Activated T-cell treated with anti-CD3 and anti-CD28 coated beads, Interleukin-2, amount 50 U/mL, for 72 hours (primary cell): ENCODE measurements around the gene SLC27A1. TPM values are rescaled to one million over a fixed set of nuclear protein-coding genes. Genes with fewer than 3 reads are reported as not detected.
"Not testable (repeated sequence)": the region's sequence is repeated elsewhere in the genome, so short reads cannot be mapped to it uniquely, and the experiment has no call there.

ENCODE experiments used
- ATAC-seq, 2 donors: fragments of 150-1000 bp; cut with Tn5 transposase; replicated peaks in 1 of 2; 2 replicates each; pipeline ENCODE4 v1.10.0; 2021; ENCODE audit warnings: moderate library complexity in 2 of 2, mild to moderate bottlenecking in 1 of 2
- DNase-seq, 2 donors: peaks; one replicate each; pipeline ENCODE4 v3.0.0; 2021 to 2022; ENCODE audit warnings: mixed read lengths in 1 of 2
- H3K27ac Mint-ChIP-seq: one replicate; pipeline ENCODE4 v1.8.0; 2022; ENCODE audit warnings: mild to moderate bottlenecking, moderate library complexity, mixed read lengths
- H3K27me3 Mint-ChIP-seq: one replicate; pipeline ENCODE4 v1.8.0; 2022; ENCODE audit warnings: low read depth, mixed read lengths
- H3K36me3 Mint-ChIP-seq, 2 donors: one replicate each; pipeline ENCODE4 v1.8.0; 2022; ENCODE audit warnings: mixed read lengths in 2 of 2, mild to moderate bottlenecking in 1 of 2; ENCODE audit not compliant: insufficient read depth in 2 of 2
- H3K4me1 Mint-ChIP-seq: one replicate; pipeline ENCODE4 v1.8.0; 2022; ENCODE audit warnings: low read depth, mixed read lengths
- H3K4me3 Mint-ChIP-seq, 2 donors: one replicate each; pipeline ENCODE4 v1.8.0; 2022; ENCODE audit warnings: mild to moderate bottlenecking in 2 of 2, mixed read lengths in 2 of 2, moderate library complexity in 2 of 2
- H3K9me3 Mint-ChIP-seq, 2 donors: one replicate each; pipeline ENCODE4 v1.8.0; 2022; ENCODE audit warnings: mixed read lengths in 2 of 2
- total RNA-seq, 2 donors: library from RNA; stranded (reverse); gene quantifications; one replicate each; pipeline ENCODE4 v1.2.3, GENCODE V29; 2022

SLC27A1 gene
- total RNA-seq, 2 donors from 2014 or later, result 3.5 to 4.4 TPM

DNA sequence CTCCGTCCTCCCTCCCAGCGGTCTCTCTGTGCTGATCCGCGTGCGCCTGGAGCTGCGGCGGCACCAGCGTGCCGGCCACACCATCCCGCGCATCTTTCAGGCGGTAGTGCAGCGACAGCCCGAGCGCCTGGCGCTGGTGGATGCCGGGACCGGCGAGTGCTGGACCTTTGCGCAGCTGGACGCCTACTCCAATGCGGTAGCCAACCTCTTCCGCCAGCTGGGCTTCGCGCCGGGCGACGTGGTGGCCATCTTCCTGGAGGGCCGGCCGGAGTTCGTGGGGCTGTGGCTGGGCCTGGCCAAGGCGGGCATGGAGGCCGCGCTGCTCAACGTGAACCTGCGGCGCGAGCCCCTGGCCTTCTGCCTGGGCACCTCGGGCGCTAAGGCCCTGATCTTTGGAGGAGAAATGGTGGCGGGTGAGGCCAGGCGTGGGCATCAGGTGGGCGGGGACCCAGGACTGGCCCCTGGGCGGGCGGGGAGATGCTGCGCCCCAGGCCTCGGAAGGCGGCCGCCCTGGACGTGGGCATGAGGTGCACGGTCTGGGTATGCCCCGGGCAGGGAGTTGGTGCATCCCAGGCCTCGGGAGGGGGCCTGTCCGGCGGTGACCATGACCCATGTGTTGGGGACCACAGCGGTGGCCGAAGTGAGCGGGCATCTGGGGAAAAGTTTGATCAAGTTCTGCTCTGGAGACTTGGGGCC lies 16.4 kb downstream of the SLC27A1 start:
- no peaks in the 10 kb centered on the region for H3K9me3 Mint-ChIP-seq
- no peaks in the 10 kb centered on the region for H3K27me3 Mint-ChIP-seq
- H3K4me3 Mint-ChIP-seq, result no peak overlapping the region
- ATAC-seq (no peak), DNase-seq (no peak)
- peaks cover 30% of the 10 kb centered on the region for H3K4me1 Mint-ChIP-seq
- no peaks in the 10 kb centered on the region for H3K36me3 Mint-ChIP-seq
- H3K27ac Mint-ChIP-seq, result no peak overlapping the region

DNA sequence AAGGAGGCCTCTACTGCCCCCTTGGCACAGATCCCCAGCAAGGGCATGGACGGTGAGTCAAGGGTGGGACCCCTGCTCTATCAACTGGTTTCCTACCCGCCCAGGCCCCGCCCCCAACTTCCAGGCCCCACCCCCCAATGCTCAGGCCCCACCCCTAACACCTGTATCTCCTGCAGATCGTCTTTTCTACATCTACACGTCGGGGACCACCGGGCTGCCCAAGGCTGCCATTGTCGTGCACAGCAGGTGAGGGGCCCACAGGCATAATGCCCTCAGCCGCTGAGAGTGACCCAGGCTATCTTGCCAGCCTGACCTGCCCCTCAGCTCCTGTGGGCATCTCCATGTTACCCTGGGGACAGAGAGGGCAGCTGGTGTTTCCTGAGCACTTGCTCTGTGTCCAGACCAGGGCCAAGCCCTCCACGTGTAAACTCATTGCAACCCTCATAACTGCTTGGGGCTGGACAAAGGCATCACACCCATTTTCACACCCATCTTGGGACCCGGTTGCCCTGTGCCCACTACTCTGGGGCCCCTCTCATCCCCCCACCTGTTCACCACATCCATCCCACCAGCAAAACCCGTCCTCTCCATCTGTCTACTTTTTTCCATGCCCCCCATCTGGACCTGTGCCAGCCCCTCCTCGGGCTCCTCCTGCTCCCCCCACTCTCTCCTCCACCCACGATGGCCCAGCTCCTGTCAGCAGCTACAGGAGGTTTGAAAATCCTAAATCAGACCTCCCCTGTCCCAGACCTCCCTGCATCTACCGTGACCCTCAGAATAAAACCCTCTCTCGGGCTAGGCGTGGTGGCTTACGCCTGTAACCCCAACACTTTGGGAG lies 17.2 kb downstream of the SLC27A1 start:
- no peak for DNase-seq
- Mint-ChIP-seq H3K27ac (no peak overlapping the region), H3K4me1 (peaks cover 30% of the 10 kb centered on the region), H3K27me3 (no peaks in the 10 kb centered on the region), H3K4me3 (no peak overlapping the region), H3K36me3 (no peaks in the 10 kb centered on the region), H3K9me3 (no peaks in the 10 kb centered on the region)
- no peak for ATAC-seq

DNA sequence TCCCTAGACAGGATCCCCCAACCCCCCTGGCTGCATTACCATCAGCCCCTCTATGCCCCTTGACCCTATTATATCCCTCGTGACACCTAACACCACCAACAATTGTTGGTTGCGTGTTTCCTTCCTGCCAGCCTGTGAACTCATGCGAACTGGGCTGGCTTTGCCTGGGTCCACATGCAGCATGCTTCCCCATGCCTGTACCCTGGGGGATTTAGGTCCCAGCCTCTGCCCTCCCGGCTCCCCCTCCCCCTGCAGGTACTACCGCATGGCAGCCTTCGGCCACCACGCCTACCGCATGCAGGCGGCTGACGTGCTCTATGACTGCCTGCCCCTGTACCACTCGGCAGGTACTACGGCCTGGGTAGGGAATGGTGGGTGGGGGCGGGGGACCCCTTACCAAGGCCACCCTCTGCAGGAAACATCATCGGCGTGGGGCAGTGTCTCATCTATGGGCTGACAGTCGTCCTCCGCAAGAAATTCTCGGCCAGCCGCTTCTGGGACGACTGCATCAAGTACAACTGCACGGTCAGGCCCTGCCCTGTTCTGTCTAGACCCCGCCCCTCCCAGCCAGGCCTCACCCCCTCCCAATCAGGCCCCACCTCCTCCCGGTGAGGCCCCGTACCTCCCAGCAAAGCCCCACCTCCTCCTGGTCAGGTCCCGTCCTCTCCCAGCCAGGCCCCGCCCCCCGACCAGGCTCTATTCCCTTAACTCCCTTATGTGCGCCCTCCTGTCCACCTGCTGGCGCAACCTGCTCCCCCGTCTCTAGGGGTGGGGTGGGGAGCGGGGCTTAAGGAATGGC lies 18.5 kb downstream of the SLC27A1 start:
- H3K9me3 Mint-ChIP-seq, result no peaks in the 10 kb centered on the region
- peaks cover 30% of the 10 kb centered on the region for H3K4me1 Mint-ChIP-seq
- H3K36me3 Mint-ChIP-seq, result no peaks in the 10 kb centered on the region
- H3K4me3 Mint-ChIP-seq, result peak overlapping the region; percentile 36 to 60
- no peaks in the 10 kb centered on the region for H3K27me3 Mint-ChIP-seq
- H3K27ac Mint-ChIP-seq, result no peak overlapping the region
- ATAC-seq, result peak; percentile 95 to 96
- DNase-seq, result peak; percentile 75 to 77

DNA sequence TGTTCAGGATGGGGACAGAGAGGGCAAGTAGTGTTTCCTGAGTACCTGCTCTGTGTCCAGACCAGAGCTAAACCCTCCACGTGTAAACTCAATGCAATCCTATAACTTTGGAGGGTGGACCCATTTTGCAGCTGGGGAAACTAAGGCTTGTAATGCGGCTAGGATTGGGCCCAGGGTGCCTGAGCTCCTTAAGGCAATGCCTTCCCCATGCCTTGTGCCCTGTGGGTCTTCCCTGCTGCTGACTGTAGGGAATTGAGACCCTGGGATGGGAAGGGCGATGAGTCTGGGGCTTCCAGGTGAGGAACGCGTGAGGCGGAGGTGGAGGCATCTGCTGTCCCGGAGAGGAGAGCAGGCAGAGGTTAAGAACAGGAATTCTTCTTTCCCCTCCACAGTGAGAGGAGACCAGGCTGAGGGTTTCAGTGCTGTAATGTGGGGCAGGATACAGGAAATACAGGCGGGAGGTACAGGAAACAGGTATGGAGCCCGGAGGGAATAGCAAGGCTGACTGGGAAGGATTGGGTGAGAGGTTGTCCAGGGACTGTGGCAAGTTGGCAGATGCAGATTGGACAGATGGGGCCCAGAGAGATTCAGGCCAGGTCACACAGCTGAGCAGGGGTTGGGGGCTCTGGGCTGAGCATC lies 19.2 kb downstream of the SLC27A1 start:
- Mint-ChIP-seq H3K36me3 (no peaks in the 10 kb centered on the region), H3K9me3 (no peaks in the 10 kb centered on the region), H3K27ac (no peak overlapping the region), H3K4me1 (peaks cover 30% of the 10 kb centered on the region), H3K27me3 (no peaks in the 10 kb centered on the region), H3K4me3 (peak overlapping the region in 1 of 2 donors; percentile 33)
- ATAC-seq, result no peak
- DNase-seq, result no peak

DNA sequence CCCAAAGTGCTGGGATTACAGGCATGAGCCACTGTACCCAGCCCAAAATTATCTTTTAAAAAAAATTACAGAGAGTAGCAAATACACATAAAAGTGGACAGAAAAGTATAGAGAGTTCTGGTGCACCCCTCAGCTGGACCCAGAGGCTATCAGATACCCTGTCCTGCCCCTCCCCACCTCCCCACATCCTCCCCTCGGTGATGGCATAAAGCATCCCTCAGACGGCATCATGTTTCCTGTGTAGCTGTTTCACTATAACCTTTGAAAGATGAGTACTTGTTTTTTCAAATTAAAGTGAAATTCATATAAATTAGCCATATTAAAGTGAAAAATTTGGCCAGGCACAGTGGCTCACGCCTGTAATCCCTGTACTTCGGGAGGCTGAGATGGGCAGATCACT lies 20.1 kb downstream of the SLC27A1 start:
- no peak overlapping the region for H3K4me3 Mint-ChIP-seq
- no peaks in the 10 kb centered on the region for H3K36me3 Mint-ChIP-seq
- H3K9me3 Mint-ChIP-seq, result no peaks in the 10 kb centered on the region
- H3K27me3 Mint-ChIP-seq, result no peaks in the 10 kb centered on the region
- peak in 1 of 2 donors; percentile 29 for DNase-seq
- no peak overlapping the region for H3K27ac Mint-ChIP-seq
- peak in 1 of 2 donors; percentile 55 for ATAC-seq
- peaks cover 30% of the 10 kb centered on the region for H3K4me1 Mint-ChIP-seq

DNA sequence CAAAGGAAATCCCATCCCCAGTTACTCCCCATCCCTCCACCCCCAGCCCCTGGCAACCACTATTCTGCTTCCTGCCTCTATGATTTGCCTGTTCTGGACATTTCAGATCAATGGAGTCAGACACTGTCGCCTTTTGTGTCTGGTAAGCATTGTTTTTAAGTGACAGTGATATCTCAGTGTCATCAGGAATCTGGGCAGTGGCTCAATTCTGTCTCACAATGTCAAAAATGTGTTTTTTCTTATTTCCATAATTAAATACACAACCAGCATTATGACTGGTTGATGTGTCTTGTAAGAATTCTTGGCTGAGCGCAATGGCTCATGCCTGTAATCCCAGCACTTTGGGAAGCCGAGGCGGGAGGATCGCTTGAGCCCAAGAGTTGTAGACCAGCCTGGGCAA lies 21.0 kb downstream of the SLC27A1 start:
- Mint-ChIP-seq H3K36me3 (no peaks in the 10 kb centered on the region), H3K9me3 (no peaks in the 10 kb centered on the region), H3K27ac (no peak overlapping the region), H3K4me3 (no peak overlapping the region), H3K27me3 (no peaks in the 10 kb centered on the region), H3K4me1 (peaks cover 39% of the 10 kb centered on the region)
- DNase-seq (no peak), ATAC-seq (no peak)

DNA sequence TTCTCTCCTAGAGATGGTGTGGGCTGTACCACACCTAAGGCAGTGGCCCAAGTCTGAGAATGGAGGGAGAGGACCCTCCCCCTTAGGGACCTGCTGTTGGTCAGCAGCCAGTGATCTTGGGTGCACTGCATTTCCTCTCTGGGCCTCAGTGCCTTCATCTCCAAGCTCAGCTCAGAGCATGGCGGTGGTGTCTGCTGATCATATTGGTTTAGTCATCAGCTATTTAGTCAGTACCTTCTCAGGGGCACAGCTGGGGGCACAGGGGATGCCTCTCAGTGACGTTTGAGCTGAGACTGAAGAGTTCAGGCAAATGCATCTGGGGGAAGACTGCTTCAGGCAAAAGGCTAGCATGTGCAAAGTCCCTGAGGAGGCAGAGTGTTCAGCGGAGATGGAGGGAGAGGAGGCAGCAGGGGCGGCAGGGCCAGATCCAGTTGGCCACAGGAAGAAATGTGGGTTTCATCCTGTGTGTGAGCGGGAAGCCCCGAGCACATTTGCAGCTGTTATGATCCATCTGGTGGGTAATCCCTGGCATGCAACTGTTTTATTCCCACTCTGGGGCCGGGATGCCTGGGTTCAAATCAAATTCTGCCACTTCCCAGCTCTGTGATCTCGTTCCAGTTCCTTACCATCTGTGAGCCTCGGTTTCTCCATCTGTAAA lies 25.4 kb downstream of the SLC27A1 start:
- no peak for ATAC-seq

DNA sequence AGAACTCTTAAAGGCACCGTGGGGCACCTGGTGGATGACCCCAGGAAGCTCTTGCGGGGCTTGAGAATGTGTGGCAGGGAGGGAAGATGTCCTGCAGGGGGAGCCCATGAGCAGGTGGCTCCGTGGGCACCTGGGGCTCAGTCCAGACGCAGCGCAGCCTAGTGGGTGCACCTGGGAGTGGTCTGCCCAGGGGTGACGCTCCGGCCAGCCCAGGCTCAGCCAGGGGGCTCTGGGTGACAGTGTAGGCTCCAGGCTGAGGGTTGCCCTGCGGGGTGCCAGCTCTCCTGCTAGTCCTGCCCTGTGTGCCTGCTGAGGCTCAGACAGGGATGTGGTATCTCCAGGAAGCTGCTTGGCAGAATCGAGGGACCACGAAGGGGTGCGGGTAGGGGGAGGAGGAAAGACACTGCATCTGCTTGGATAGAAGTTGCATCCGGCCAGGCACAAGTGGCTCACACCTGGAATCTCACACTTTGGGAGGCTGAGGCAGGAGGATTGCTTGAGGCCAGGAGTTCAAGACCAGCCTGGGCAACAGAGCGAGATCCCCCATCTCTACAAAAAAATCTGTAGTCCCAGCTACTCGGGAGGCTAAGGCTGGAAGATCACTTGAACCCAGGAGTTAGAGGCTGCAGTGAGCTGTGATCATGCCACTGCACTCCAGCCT lies 26.1 kb downstream of the SLC27A1 start:
- DNase-seq, result peak; percentile 90 to 91
- peak; percentile 98 for ATAC-seq
- H3K27me3 Mint-ChIP-seq, result no peaks in the 10 kb centered on the region
- H3K4me3 Mint-ChIP-seq, result peak overlapping the region; percentile 29 to 63
- H3K27ac Mint-ChIP-seq, result no peak overlapping the region
- peaks cover 20% of the 10 kb centered on the region for H3K4me1 Mint-ChIP-seq
- no peaks in the 10 kb centered on the region for H3K9me3 Mint-ChIP-seq
- no peaks in the 10 kb centered on the region for H3K36me3 Mint-ChIP-seq

More for the DNA sequence above, 25.4 kb downstream of the SLC27A1 start:
- Mint-ChIP-seq H3K9me3 (no peaks in the 10 kb centered on the region), H3K4me3 (no peak overlapping the region), H3K36me3 (no peaks in the 10 kb centered on the region), H3K27ac (no peak overlapping the region), H3K27me3 (no peaks in the 10 kb centered on the region), H3K4me1 (peaks cover 23% of the 10 kb centered on the region)
- no peak for DNase-seq

DNA sequence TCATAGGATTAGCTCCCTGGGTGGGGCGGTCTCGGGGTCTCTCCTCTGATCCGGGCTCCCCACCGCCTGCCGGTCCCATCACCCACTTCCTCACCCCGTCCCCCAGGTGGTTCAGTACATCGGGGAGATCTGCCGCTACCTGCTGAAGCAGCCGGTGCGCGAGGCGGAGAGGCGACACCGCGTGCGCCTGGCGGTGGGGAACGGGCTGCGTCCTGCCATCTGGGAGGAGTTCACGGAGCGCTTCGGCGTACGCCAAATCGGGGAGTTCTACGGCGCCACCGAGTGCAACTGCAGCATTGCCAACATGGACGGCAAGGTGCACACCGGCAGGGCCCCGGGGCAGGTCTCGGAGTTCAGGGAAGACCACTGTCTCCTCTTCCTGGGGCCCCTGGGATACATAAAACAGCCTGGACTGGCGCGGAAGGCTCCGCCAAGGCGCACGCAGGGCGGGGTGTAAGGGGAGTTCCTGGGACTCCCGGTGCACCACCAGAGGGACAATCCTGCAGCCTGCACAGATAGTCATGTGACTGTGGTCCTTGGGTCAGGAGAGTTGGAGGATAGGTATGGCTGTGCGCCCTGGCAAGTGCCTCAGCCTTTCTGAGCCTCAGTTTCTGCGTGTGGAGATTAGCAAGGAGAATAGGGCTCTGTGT lies 26.9 kb downstream of the SLC27A1 start:
- no peaks in the 10 kb centered on the region for H3K27me3 Mint-ChIP-seq
- peaks cover 20% of the 10 kb centered on the region for H3K4me1 Mint-ChIP-seq
- no peak for ATAC-seq
- no peaks in the 10 kb centered on the region for H3K9me3 Mint-ChIP-seq
- no peaks in the 10 kb centered on the region for H3K36me3 Mint-ChIP-seq
- H3K4me3 Mint-ChIP-seq, result no peak overlapping the region
- DNase-seq, result no peak
- no peak overlapping the region for H3K27ac Mint-ChIP-seq

DNA sequence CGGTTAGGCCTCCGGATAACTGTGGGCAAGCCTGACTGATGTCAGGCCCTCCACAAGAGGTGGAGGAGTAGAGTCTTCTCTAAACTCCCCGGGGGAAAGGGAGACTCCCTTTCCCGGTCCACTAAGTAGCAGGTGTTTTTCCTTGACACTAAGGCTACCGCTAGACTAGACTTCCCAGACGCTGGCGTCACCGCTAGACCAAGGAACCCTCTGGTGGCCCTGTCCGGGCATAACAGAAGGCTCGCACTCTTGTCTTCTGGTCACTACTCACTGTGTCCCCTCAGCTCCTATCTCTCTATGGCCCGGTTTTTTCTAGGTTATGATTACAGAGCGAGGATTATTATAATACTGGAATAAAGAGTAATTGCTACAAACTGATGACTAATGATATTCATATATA lies 28.7 kb downstream of the SLC27A1 start:
- ATAC-seq, H3K27me3 Mint-ChIP-seq, H3K9me3 Mint-ChIP-seq, H3K27ac Mint-ChIP-seq, DNase-seq, H3K4me3 Mint-ChIP-seq, H3K36me3 Mint-ChIP-seq: not testable (repeated sequence)
- H3K4me1 Mint-ChIP-seq, result peaks cover 24% of the 10 kb centered on the region

DNA sequence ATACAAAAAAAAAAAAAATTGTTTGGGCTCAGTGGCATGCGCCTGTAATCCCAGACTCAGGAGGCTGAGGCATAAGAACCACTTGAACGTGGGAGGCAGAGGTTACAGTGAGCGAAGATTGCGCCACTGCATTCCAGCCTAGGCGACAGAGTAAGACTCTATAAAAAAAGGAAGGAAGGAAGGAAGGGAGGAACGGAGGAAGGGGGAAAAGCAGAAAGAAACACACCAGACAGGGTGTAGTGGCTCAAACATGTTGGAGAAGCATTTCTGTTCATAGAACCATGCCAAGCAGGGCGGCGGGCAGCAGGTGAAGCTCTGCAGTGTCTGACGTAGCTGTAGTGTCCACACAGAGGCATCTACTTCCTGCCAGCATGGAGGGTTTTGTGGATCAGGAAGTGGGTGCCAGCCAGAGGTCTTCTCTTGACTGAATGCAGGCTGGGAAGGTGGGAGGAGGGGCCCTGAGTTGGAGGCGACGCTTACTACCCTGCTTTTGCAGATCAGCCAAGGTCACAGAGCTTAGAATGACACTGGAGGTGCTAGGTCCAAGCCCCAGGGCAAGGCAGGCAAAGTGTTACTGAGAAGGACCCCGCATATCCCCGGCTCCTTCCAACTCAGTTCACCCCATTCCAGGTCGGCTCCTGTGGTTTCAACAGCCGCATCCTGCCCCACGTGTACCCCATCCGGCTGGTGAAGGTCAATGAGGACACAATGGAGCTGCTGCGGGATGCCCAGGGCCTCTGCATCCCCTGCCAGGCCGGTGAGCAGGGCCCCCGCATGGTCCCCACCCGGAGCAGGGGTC lies 29.5 kb downstream of the SLC27A1 start:
- H3K9me3 Mint-ChIP-seq, result no peaks in the 10 kb centered on the region
- no peak overlapping the region for H3K4me3 Mint-ChIP-seq
- H3K27ac Mint-ChIP-seq, result peak overlapping the region; percentile 38
- no peaks in the 10 kb centered on the region for H3K27me3 Mint-ChIP-seq
- no peak for ATAC-seq
- no peak for DNase-seq
- no peaks in the 10 kb centered on the region for H3K36me3 Mint-ChIP-seq
- peaks cover 24% of the 10 kb centered on the region for H3K4me1 Mint-ChIP-seq
